A673 (cell line): ENCODE results near the gene IFT27. TPM values are rescaled to one million over a fixed set of nuclear protein-coding genes. Genes with fewer than 3 reads are reported as not detected.

ENCODE experiments used
- BruUV-seq: library from RNA; stranded (reverse); fragments of 400-500 nt; replicated peaks from 2 replicates; lab custom pipeline; 2021; lab: Mats Ljungman, UMichigan
- CTCF ChIA-PET: fragments of 300-600 bp; sonication (Branson Sonifier 250); formaldehyde crosslinking; loops from one replicate; lab custom pipeline; 2022; ENCODE audit warnings: antibody characterized with exemption; lab: Charles Lee
- POLR2A ChIA-PET: fragments of 300-600 bp; sonication (Branson Sonifier 250); formaldehyde crosslinking; loops from one replicate; lab custom pipeline; 2022; ENCODE audit warnings: antibody characterized with exemption; ENCODE audit not compliant: low non-redundant PET; lab: Charles Lee
- DNase-seq: peaks from one replicate; pipeline ENCODE4 v3.0.0-alpha.2; 2015; ENCODE audit warnings: low spot score
- H3K27ac ChIP-seq: fragments of 200-600 bp; sonication (generic); 2 replicates; pipeline ENCODE4 v1.5.1; 2016; ENCODE audit warnings: mixed run types, low read depth, mild to moderate bottlenecking, mixed read lengths, antibody characterized with exemption, low read length; ENCODE audit not compliant: poor library complexity, severe bottlenecking
- H3K27me3 ChIP-seq: fragments of 200-600 bp; sonication (generic); replicated peaks from 2 replicates; pipeline ENCODE4 v1.6.1; 2017; ENCODE audit warnings: mixed run types, low read depth, mild to moderate bottlenecking, mixed read lengths, antibody characterized with exemption, low read length; ENCODE audit not compliant: insufficient read depth, poor library complexity
- H3K36me3 ChIP-seq: fragments of 200-600 bp; sonication (generic); 2 replicates; pipeline ENCODE4 v1.6.1; 2016; ENCODE audit warnings: mixed run types, mild to moderate bottlenecking, mixed read lengths, antibody characterized with exemption, low read length; ENCODE audit not compliant: insufficient read depth, poor library complexity, severe bottlenecking
- H3K4me1 ChIP-seq: fragments of 200-600 bp; sonication (generic); 2 replicates; pipeline ENCODE4 v1.6.1; 2017; ENCODE audit warnings: mixed run types, mild to moderate bottlenecking, mixed read lengths, antibody characterized with exemption, low read length; ENCODE audit not compliant: insufficient read depth, poor library complexity, severe bottlenecking
- H3K4me3 ChIP-seq: fragments of 200-600 bp; sonication (generic); 2 replicates; pipeline ENCODE4 v1.5.1; 2016; ENCODE audit warnings: low read depth, mixed run types, mild to moderate bottlenecking, mixed read lengths, low read length; ENCODE audit not compliant: poor library complexity, severe bottlenecking
- H3K9me3 ChIP-seq: fragments of 200-600 bp; sonication (generic); 2 replicates; pipeline ENCODE4 v1.6.1; 2016; ENCODE audit warnings: mixed run types, low read depth, mild to moderate bottlenecking, mixed read lengths, antibody characterized with exemption, low read length; ENCODE audit not compliant: poor library complexity, severe bottlenecking
- CTCF ChIP-seq: fragments of 300-800, 200-600 bp; sonication (generic); conservative IDR thresholded peaks from 2 replicates; pipeline ENCODE4 v1.5.1; 2017; ENCODE audit warnings: low read depth, mild to moderate bottlenecking, antibody characterized with exemption, low read length, moderate library complexity, mixed read lengths
- EZH2 ChIP-seq: fragments of 200-600 bp; sonication (generic); IDR thresholded peaks from 2 replicates; pipeline ENCODE4 v1.6.1; 2017; ENCODE audit warnings: borderline replicate concordance, low read depth, mild to moderate bottlenecking, mixed read lengths, antibody characterized with exemption, low read length; ENCODE audit not compliant: poor library complexity, severe bottlenecking
- intact Hi-C: fragments of 100-400 bp; cut with micrococcal nuclease; formaldehyde crosslinking; loops from one replicate; pipeline ENCODE4 v1.10.0; 2022; ENCODE audit not compliant: unreplicated experiment
- total RNA-seq: library from RNA; stranded (reverse); gene quantifications from 2 replicates; pipeline ENCODE4 v1.2.3, GENCODE V29; 2021

The IFT27 gene
- total RNA-seq, 1 experiment from 2014 or later = 24.9 TPM

DNA sequence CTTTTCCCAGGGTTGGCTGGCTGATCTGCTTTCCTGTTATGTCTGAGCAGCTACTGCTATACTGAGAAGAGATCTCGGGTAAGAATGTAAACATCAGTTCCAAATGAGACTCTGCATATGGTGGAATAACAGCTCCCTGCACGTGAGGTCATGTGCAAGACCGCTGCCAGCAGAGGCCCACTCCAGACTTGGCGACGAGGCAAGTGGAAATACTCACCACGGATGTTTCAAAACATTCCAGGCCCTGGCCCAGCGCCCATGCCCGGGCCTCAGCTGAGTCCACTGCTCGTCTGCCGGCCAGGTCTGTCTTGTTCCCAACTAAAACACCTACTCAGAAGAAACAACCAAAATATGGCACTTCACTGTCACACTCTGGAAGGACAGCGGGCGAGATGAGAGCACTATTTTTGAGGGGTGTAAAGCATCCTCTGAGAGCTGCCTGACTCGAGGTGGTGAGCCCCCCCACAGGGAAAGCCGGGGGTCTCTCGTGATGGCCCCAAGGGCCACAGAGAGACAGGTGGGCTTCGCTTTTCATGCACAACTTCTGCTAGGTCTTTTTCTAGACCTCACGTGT, 13.1 kb downstream of the IFT27 start:
- CTCF ChIA-PET = no interaction called here

DNA sequence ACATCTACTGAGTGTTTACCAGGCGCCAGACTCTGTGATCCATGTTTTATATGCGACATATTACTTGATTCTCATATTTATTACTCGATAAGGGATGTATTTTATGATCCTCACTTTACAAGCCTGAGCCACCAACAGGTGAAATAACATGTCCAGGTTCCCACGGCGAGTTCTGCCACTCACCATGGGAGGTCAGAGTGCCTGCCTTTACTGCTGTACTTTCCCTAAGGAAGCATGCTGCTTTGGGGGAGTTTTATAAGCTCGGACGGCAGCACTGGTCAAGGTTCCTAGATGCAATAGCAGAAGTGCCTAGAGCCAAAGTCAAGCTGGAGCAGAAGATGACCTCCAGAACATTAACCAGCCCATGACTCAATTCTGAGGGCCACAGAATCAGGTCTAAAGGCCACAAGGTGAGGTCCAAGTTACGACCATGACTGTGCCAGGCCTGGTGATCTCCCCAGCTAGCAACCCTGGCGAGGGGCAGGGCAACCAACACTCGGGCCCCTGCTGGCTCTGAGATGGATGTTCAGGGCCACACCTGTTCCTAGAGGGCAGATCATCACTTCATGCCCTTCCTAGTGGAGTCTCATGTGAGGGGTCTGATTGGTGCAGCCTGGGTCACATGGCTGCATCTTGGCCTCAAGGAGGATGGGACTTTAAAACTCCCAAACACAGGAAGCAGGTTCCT, 14.2 kb downstream of the IFT27 start:
- no peaks in the 10 kb centered on the region for H3K36me3 ChIP-seq
- no peak overlapping the region for H3K4me3 ChIP-seq
- POLR2A ChIA-PET = no interaction called here
- CTCF ChIA-PET = no interaction called here
- H3K27me3 ChIP-seq = peaks cover under 1% of the 10 kb centered on the region
- no TSS peak for BruUV-seq
- H3K27ac ChIP-seq = no peak overlapping the region
- intact Hi-C loops = no loop called here
- TF ChIP-seq EZH2 (no peak), CTCF (no peak)
- no peaks in the 10 kb centered on the region for H3K4me1 ChIP-seq
- no peaks in the 10 kb centered on the region for H3K9me3 ChIP-seq
- no peak for DNase-seq

More for the DNA sequence above, 13.1 kb downstream of the IFT27 start:
- H3K27me3 ChIP-seq = no peaks in the 10 kb centered on the region
- H3K27ac ChIP-seq = no peak overlapping the region
- H3K4me3 ChIP-seq = no peak overlapping the region
- no peak for TF ChIP-seq CTCF
- TF ChIP-seq EZH2 = no peak
- POLR2A ChIA-PET = no interaction called here
- intact Hi-C loops = no loop called here
- no peak for DNase-seq
- no peaks in the 10 kb centered on the region for H3K4me1 ChIP-seq
- no peaks in the 10 kb centered on the region for H3K9me3 ChIP-seq
- BruUV-seq = no TSS peak
- H3K36me3 ChIP-seq = no peaks in the 10 kb centered on the region

GRCh38 chr22:36760786-36761185, 15.1 kb downstream of the IFT27 start:
- Histone ChIP-seq H3K27me3 (peaks cover 3% of the 10 kb centered on the region), H3K36me3 (no peaks in the 10 kb centered on the region), H3K27ac (no peak overlapping the region), H3K4me3 (no peak overlapping the region), H3K4me1 (no peaks in the 10 kb centered on the region), H3K9me3 (no peaks in the 10 kb centered on the region)
- intact Hi-C loops = no loop called here
- TF ChIP-seq EZH2 (no peak), CTCF (no peak)
- BruUV-seq = no TSS peak
- POLR2A ChIA-PET = no interaction called here
- DNase-seq = no peak
- CTCF ChIA-PET = no interaction called here
